Nephron (organoid): Measurements from ENCODE around the gene GRIA1.

Source experiments
- H3K27ac Mint-ChIP-seq, 3 experiments: 2 replicates each; pipeline ENCODE4 v1.8.0; 2020; ENCODE audit warnings: mixed read lengths in 3 of 3, mild to moderate bottlenecking in 2 of 3, moderate library complexity in 1 of 3
- H3K27me3 Mint-ChIP-seq: 2 replicates; pipeline ENCODE4 v1.8.0; 2021; ENCODE audit warnings: low read depth, mild to moderate bottlenecking, moderate library complexity, mixed read lengths
- H3K36me3 Mint-ChIP-seq: 2 replicates; pipeline ENCODE4 v1.8.0; 2020; ENCODE audit warnings: low read depth, mixed read lengths
- H3K4me1 Mint-ChIP-seq: 2 replicates; pipeline ENCODE4 v1.8.0; 2020; ENCODE audit warnings: mixed read lengths
- H3K4me3 Mint-ChIP-seq, 3 experiments: 2 replicates each; pipeline ENCODE4 v1.8.0; 2020; ENCODE audit warnings: mild to moderate bottlenecking in 3 of 3, mixed read lengths in 3 of 3, moderate library complexity in 2 of 3
- H3K9me3 Mint-ChIP-seq: 2 replicates; pipeline ENCODE4 v1.8.0; 2020; ENCODE audit warnings: mixed read lengths
- CTCF ChIP-seq, 3 experiments: fragments of 200-600 bp; sonication (generic); IDR thresholded peaks; one replicate each; pipeline ENCODE4 v1.5.0; 2021; ENCODE audit warnings: antibody characterized with exemption in 3 of 3; ENCODE audit not compliant: unreplicated experiment in 3 of 3

GRIA1 gene

GRCh38 chr5:153617190-153617589 lies 126.7 kb downstream of the GRIA1 start:
- TF ChIP-seq CTCF (IDR thresholded peaks at IDR 0.05; ENCODE audit: unreplicated experiment in 3 of 3): no peak
- Mint-ChIP-seq H3K9me3 (no peaks in the 10 kb centered on the region), H3K4me3 (no peak overlapping the region)

GRCh38 chr5:153618307-153618706 lies 127.8 kb downstream of the GRIA1 start:
- H3K36me3 Mint-ChIP-seq: no peaks in the 10 kb centered on the region

More at GRCh38 chr5:153617190-153617589, 126.7 kb downstream of the GRIA1 start:
- Mint-ChIP-seq H3K4me1 (peaks cover 5% of the 10 kb centered on the region), H3K27me3 (peaks cover 5% of the 10 kb centered on the region), H3K36me3 (no peaks in the 10 kb centered on the region), H3K27ac (no peak overlapping the region)

GRCh38 chr5:153618867-153619266 lies 128.4 kb downstream of the GRIA1 start:
- no peak overlapping the region for H3K4me3 Mint-ChIP-seq
- H3K27me3 Mint-ChIP-seq: peaks cover 5% of the 10 kb centered on the region
- H3K27ac Mint-ChIP-seq: no peak overlapping the region
- TF ChIP-seq CTCF (IDR thresholded peaks at IDR 0.05; ENCODE audit: unreplicated experiment in 3 of 3): no peak
- no peaks in the 10 kb centered on the region for H3K9me3 Mint-ChIP-seq
- peaks cover 5% of the 10 kb centered on the region for H3K4me1 Mint-ChIP-seq
- H3K36me3 Mint-ChIP-seq: no peaks in the 10 kb centered on the region

More at GRCh38 chr5:153618307-153618706, 127.8 kb downstream of the GRIA1 start:
- H3K9me3 Mint-ChIP-seq: no peaks in the 10 kb centered on the region
- peaks cover 5% of the 10 kb centered on the region for H3K4me1 Mint-ChIP-seq
- peaks cover 5% of the 10 kb centered on the region for H3K27me3 Mint-ChIP-seq
- no peak overlapping the region for H3K4me3 Mint-ChIP-seq
- no peak overlapping the region for H3K27ac Mint-ChIP-seq
- no peak for TF ChIP-seq CTCF (IDR thresholded peaks at IDR 0.05; ENCODE audit: unreplicated experiment in 3 of 3)

GRCh38 chr5:153619771-153620170 lies 129.3 kb downstream of the GRIA1 start:
- peaks cover 5% of the 10 kb centered on the region for H3K27me3 Mint-ChIP-seq
- TF ChIP-seq CTCF (IDR thresholded peaks at IDR 0.05; ENCODE audit: unreplicated experiment in 3 of 3): no peak
- H3K27ac Mint-ChIP-seq: no peak overlapping the region
- no peaks in the 10 kb centered on the region for H3K36me3 Mint-ChIP-seq
- no peak overlapping the region for H3K4me3 Mint-ChIP-seq
- peaks cover 5% of the 10 kb centered on the region for H3K4me1 Mint-ChIP-seq
- no peaks in the 10 kb centered on the region for H3K9me3 Mint-ChIP-seq

- TF ChIP-seq CTCF (IDR thresholded peaks at IDR 0.05; ENCODE audit: unreplicated experiment in 3 of 3): no peak
- no peaks in the 10 kb centered on the region for H3K36me3 Mint-ChIP-seq
- peaks cover 9% of the 10 kb centered on the region for H3K27me3 Mint-ChIP-seq
- peaks cover 4% of the 10 kb centered on the region for H3K4me1 Mint-ChIP-seq
- no peak overlapping the region for H3K4me3 Mint-ChIP-seq
- H3K9me3 Mint-ChIP-seq: no peaks in the 10 kb centered on the region
- no peak overlapping the region for H3K27ac Mint-ChIP-seq
Measured at GRCh38 chr5:153623124-153623523, 132.7 kb downstream of the GRIA1 start.

GRCh38 chr5:153623751-153624450 lies 133.4 kb downstream of the GRIA1 start:
- H3K27me3 Mint-ChIP-seq: peaks cover 5% of the 10 kb centered on the region
- H3K36me3 Mint-ChIP-seq: no peaks in the 10 kb centered on the region
- no peaks in the 10 kb centered on the region for H3K4me1 Mint-ChIP-seq
- no peak overlapping the region for H3K27ac Mint-ChIP-seq
- no peaks in the 10 kb centered on the region for H3K9me3 Mint-ChIP-seq
- H3K4me3 Mint-ChIP-seq: no peak overlapping the region
- no peak for TF ChIP-seq CTCF (IDR thresholded peaks at IDR 0.05; ENCODE audit: unreplicated experiment in 3 of 3)
